ENCODE data around the gene PHRF1. TPM values are rescaled to one million over a fixed set of nuclear protein-coding genes. Genes with fewer than 3 reads are reported as not detected.

Gene PHRF1
- total and polyA plus RNA-seq, 9 of the 15 experiments (the other 6 are each of a cell fraction or from before 2014, with no cell fraction given), result 0.07 to 37.2 (median 7.7) TPM

GRCh38 chr11:574632-575312 lies 1.5 kb upstream of the PHRF1 start:
- Histone ChIP-seq H3K36me3 (ENCODE audit: control insufficient read depth, insufficient read depth, low read length) (peaks cover 26% of the 10 kb centered on the region; the same call in 2 of the 3 replicates), H3K4me3 (peak overlapping the region; percentile 66), H3K27ac (ENCODE audit: extremely low read depth, low read depth, low read length) (peak overlapping the region; percentile 69; the same call in 1 of the 3 replicates), H2AFZ (ENCODE audit: low read depth, low read length) (peak overlapping the region; percentile 87; the same call in 1 of the 2 replicates), H3K27me3 (ENCODE audit: control insufficient read depth in 2 of 2, insufficient read depth in 2 of 2, low read length in 2 of 2) (no peaks in the 10 kb centered on the region), H4K20me1 (replicated peaks; ENCODE audit: control insufficient read depth, insufficient read depth, low read length) (peaks cover 30% of the 10 kb centered on the region), H3K9me3 (replicated peaks; ENCODE audit: control insufficient read depth, insufficient read depth, low read depth, low read length) (no peaks in the 10 kb centered on the region), H3K9me1 (ENCODE audit: control insufficient read depth, insufficient read depth, low read length) (peaks cover 5% of the 10 kb centered on the region), H3K9ac (ENCODE audit: insufficient read depth in 1 of 2, low read depth in 2 of 2, low read length in 2 of 2) (peak overlapping the region; percentile 61 to 91), H3K79me2 (ENCODE audit: control insufficient read depth, insufficient read depth, low read length) (peaks cover 52% of the 10 kb centered on the region), H3K4me2 (ENCODE audit: insufficient read depth, low read length) (peak overlapping the region; percentile 94), H3K4me1 (replicated peaks in 1 of 2; ENCODE audit: control insufficient read depth in 2 of 2, insufficient read depth in 2 of 2, low read length in 2 of 2) (peaks cover 41 to 68% of the 10 kb centered on the region in 2 experiments)
- DNase-seq (ENCODE audit: extremely low read depth in 1 of 4, low spot score in 3 of 4) (peak in 1 of 4 experiments; percentile 37), FAIRE-seq (no peak), ATAC-seq (peak; percentile 5)
- POLR2A ChIA-PET, result interaction anchor here (0.5 to 1.2 kb wide), 6 partner anchors 9 to 173 kb away, joined by 3 to 4 read pairs (median 3); no protein-coding TSS in a partner anchor
- no TSS peak for BruUV-seq (replicated peaks)
- in situ Hi-C loops (cut with MboI) (no loop called here), intact Hi-C loops (cut with micrococcal nuclease) (no loop called here)
- WGBS (ENCODE audit: insufficient coverage, low coverage, missing lambda C conversion rate), result 13% methylated on average over 20 of the region's 25 CpGs
- TF ChIP-seq MAZ (CRISPR knock-in tag; conservative IDR thresholded peaks at IDR 0.05 in 1 of 2, IDR thresholded peaks at IDR 0.05 in 1 of 2) (0 out of 4 replicates have a peak, but pooled peaks of 1 of the 2 experiments have one; percentile 30), E2F3 (CRISPR knock-in tag; IDR thresholded peaks at IDR 0.05) (no peak), GTF2E2 (tag; IDR thresholded peaks at IDR 0.05) (0 out of 2 replicates have a peak, but pooled peaks have one; percentile 8), GABPB2 (CRISPR knock-in tag; conservative IDR thresholded peaks at IDR 0.05) (no peak)
- CTCF ChIA-PET (ENCODE audit: low intra/inter-chr PET ratio), result no interaction called here

Data from K562 (cell line).